ENCODE measurements around the gene TNIK. TPM values are rescaled to one million over a fixed set of nuclear protein-coding genes. Genes with fewer than 3 reads are reported as not detected.

The TNIK gene
- total RNA-seq, 1 donor from 2014 or later, result 9.3 TPM

GRCh38 chr3:171393032-171393744 is 67.0 kb downstream of the TNIK start:
- DNase-seq (ENCODE audit: low spot score in 2 of 2, unreplicated experiment in 2 of 2), result no peak
- TF ChIP-seq CTCF (IDR thresholded peaks at IDR 0.05; ENCODE audit: unreplicated experiment), result no peak
- H3K4me1 Mint-ChIP-seq, result peaks cover 15% of the 10 kb centered on the region
- no peaks in the 10 kb centered on the region for H3K27me3 Mint-ChIP-seq (ENCODE audit: low read depth)
- peak overlapping the region; percentile 58 for H3K27ac Mint-ChIP-seq
- no peak overlapping the region for H3K4me3 Mint-ChIP-seq
- H3K36me3 Mint-ChIP-seq, result peaks cover 5% of the 10 kb centered on the region
- H3K9me3 Mint-ChIP-seq, result peaks cover 18% of the 10 kb centered on the region

GRCh38 chr3:171391432-171391831 is 68.8 kb downstream of the TNIK start:
- peaks cover 18% of the 10 kb centered on the region for H3K9me3 Mint-ChIP-seq
- no peak for TF ChIP-seq CTCF (IDR thresholded peaks at IDR 0.05; ENCODE audit: unreplicated experiment)
- peaks cover 22% of the 10 kb centered on the region for H3K4me1 Mint-ChIP-seq
- no peak overlapping the region for H3K4me3 Mint-ChIP-seq
- peaks cover 5% of the 10 kb centered on the region for H3K36me3 Mint-ChIP-seq
- no peak overlapping the region for H3K27ac Mint-ChIP-seq
- no peak for DNase-seq (ENCODE audit: low spot score in 2 of 2, unreplicated experiment in 2 of 2)
- H3K27me3 Mint-ChIP-seq (ENCODE audit: low read depth), result no peaks in the 10 kb centered on the region

- Mint-ChIP-seq H3K4me1 (peaks cover 18% of the 10 kb centered on the region), H3K36me3 (peaks cover 5% of the 10 kb centered on the region), H3K27ac (no peak overlapping the region), H3K4me3 (no peak overlapping the region), H3K27me3 (ENCODE audit: low read depth) (no peaks in the 10 kb centered on the region), H3K9me3 (peaks cover 18% of the 10 kb centered on the region)
- DNase-seq (ENCODE audit: low spot score in 2 of 2, unreplicated experiment in 2 of 2), result no peak
- TF ChIP-seq CTCF (IDR thresholded peaks at IDR 0.05; ENCODE audit: unreplicated experiment), result no peak
These were observed 69.9 kb downstream of the TNIK start for GRCh38 chr3:171390051-171390941.

- TF ChIP-seq CTCF (IDR thresholded peaks at IDR 0.05; ENCODE audit: unreplicated experiment), result no peak
- H3K9me3 Mint-ChIP-seq, result peaks cover 18% of the 10 kb centered on the region
- peaks cover 5% of the 10 kb centered on the region for H3K36me3 Mint-ChIP-seq
- H3K27ac Mint-ChIP-seq, result no peak overlapping the region
- no peak overlapping the region for H3K4me3 Mint-ChIP-seq
- H3K27me3 Mint-ChIP-seq (ENCODE audit: low read depth), result no peaks in the 10 kb centered on the region
- no peak for DNase-seq (ENCODE audit: low spot score in 2 of 2, unreplicated experiment in 2 of 2)
- peaks cover 22% of the 10 kb centered on the region for H3K4me1 Mint-ChIP-seq
These were observed 70.7 kb downstream of the TNIK start for GRCh38 chr3:171389491-171389890.

- no peak for DNase-seq (ENCODE audit: low spot score in 2 of 2, unreplicated experiment in 2 of 2)
- no peak for TF ChIP-seq CTCF (IDR thresholded peaks at IDR 0.05; ENCODE audit: unreplicated experiment)
- Mint-ChIP-seq H3K36me3 (peaks cover 5% of the 10 kb centered on the region), H3K9me3 (peaks cover 18% of the 10 kb centered on the region), H3K27me3 (ENCODE audit: low read depth) (no peaks in the 10 kb centered on the region), H3K27ac (no peak overlapping the region), H3K4me3 (no peak overlapping the region), H3K4me1 (peaks cover 30% of the 10 kb centered on the region)
These were observed 71.7 kb downstream of the TNIK start for GRCh38 chr3:171388527-171388926.

Measured in mesothelial cell of epicardium (in vitro differentiated cells).